ENCODE results near the gene PARD3B. TPM values are rescaled to one million over a fixed set of nuclear protein-coding genes. Genes with fewer than 3 reads are reported as not detected.

PARD3B gene
- polyA plus RNA-seq, 3 donors = not detected

DNA sequence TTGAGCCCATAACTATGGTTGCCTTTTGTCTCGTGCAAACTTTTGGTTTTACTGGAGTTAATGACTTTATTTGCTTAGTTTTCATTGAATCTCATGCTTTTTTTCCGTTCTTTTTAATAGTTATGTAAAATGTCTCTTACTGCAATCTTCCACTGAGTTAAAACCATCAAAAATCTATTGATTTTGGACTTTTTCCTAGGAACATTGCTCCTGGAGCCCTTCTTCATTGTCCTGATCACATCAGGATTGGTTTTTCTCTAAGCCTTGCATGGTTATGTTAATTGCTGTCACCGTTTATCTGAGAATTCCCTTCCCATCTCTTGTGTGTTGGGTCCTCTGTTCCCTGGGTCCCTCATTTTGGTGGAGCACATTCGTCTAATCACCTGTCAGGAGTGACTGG is 125.5 kb downstream of the PARD3B start:
- intact Hi-C loops (cut with micrococcal nuclease) = no loop called here
- H3K27ac ChIP-seq (ENCODE audit: low read depth in 1 of 2, low read length in 2 of 2) = no peak overlapping the region
- H2AFZ ChIP-seq (ENCODE audit: insufficient read depth, low read depth, low read length, poor library complexity, severe bottlenecking) = no peak overlapping the region
- no peak overlapping the region for H3K4me3 ChIP-seq (replicated peaks in 1 of 3; ENCODE audit: low read depth in 2 of 3, low read length in 3 of 3)
- no peaks in the 10 kb centered on the region for H3K79me2 ChIP-seq (ENCODE audit: insufficient read depth, low read length)
- no peaks in the 10 kb centered on the region for H3K4me1 Mint-ChIP-seq
- no peak for TF ChIP-seq CTCF (IDR thresholded peaks at IDR 0.05)
- H3K36me3 Mint-ChIP-seq = no peaks in the 10 kb centered on the region
- H3K4me3 Mint-ChIP-seq = no peak overlapping the region
- H3K36me3 ChIP-seq (replicated peaks in 1 of 2; ENCODE audit: control insufficient read depth in 1 of 2, insufficient read depth in 2 of 2, low read length in 2 of 2) = no peaks in the 10 kb centered on the region
- no peak overlapping the region for H3K27ac Mint-ChIP-seq
- no peaks in the 10 kb centered on the region for H4K20me1 ChIP-seq (ENCODE audit: insufficient read depth, low read length)
- WGBS (ENCODE audit: insufficient coverage) = 100% methylated on average over 1 of the region's 4 CpGs
- H3K27me3 ChIP-seq (ENCODE audit: control insufficient read depth in 2 of 2, insufficient read depth in 2 of 2, low read length in 2 of 2) = no peaks in the 10 kb centered on the region
- H3K9ac ChIP-seq (ENCODE audit: insufficient read depth, low read length, poor library complexity, severe bottlenecking) = no peak overlapping the region
- H3K9me3 ChIP-seq (replicated peaks in 1 of 2; ENCODE audit: control insufficient read depth in 1 of 2, insufficient read depth in 1 of 2, low read length in 2 of 2) = no peaks in the 10 kb centered on the region
- H3K27me3 Mint-ChIP-seq (ENCODE audit: low read depth in 3 of 3) = no peaks in the 10 kb centered on the region
- no peaks in the 10 kb centered on the region for H3K4me1 ChIP-seq (ENCODE audit: control insufficient read depth in 1 of 2, insufficient read depth in 2 of 2, low read length in 2 of 2)
- no peak overlapping the region for H3K4me2 ChIP-seq (replicated peaks; ENCODE audit: extremely low read depth, low read length, poor library complexity, severe bottlenecking)
- DNase-seq = no peak
- peaks cover 0 to 2% (median 0%) of the 10 kb centered on the region in 7 donors for H3K9me3 Mint-ChIP-seq

- Mint-ChIP-seq H3K27me3 (ENCODE audit: low read depth in 3 of 3) (no peaks in the 10 kb centered on the region), H3K9me3 (peaks cover 0 to 10% (median 0%) of the 10 kb centered on the region in 7 donors), H3K4me1 (no peaks in the 10 kb centered on the region), H3K4me3 (no peak overlapping the region), H3K36me3 (no peaks in the 10 kb centered on the region), H3K27ac (no peak overlapping the region)
- Histone ChIP-seq H3K27me3 (ENCODE audit: control insufficient read depth in 2 of 2, insufficient read depth in 2 of 2, low read length in 2 of 2) (no peaks in the 10 kb centered on the region), H3K36me3 (replicated peaks in 1 of 2; ENCODE audit: control insufficient read depth in 1 of 2, insufficient read depth in 2 of 2, low read length in 2 of 2) (no peaks in the 10 kb centered on the region), H3K4me1 (ENCODE audit: control insufficient read depth in 1 of 2, insufficient read depth in 2 of 2, low read length in 2 of 2) (no peaks in the 10 kb centered on the region), H3K9me3 (replicated peaks in 1 of 2; ENCODE audit: control insufficient read depth in 1 of 2, insufficient read depth in 1 of 2, low read length in 2 of 2) (no peaks in the 10 kb centered on the region), H3K27ac (ENCODE audit: low read depth in 1 of 2, low read length in 2 of 2) (no peak overlapping the region), H4K20me1 (ENCODE audit: insufficient read depth, low read length) (no peaks in the 10 kb centered on the region), H2AFZ (ENCODE audit: insufficient read depth, low read depth, low read length, poor library complexity, severe bottlenecking) (no peak overlapping the region), H3K9ac (ENCODE audit: insufficient read depth, low read length, poor library complexity, severe bottlenecking) (no peak overlapping the region), H3K79me2 (ENCODE audit: insufficient read depth, low read length) (no peaks in the 10 kb centered on the region), H3K4me2 (replicated peaks; ENCODE audit: extremely low read depth, low read length, poor library complexity, severe bottlenecking) (no peak overlapping the region), H3K4me3 (replicated peaks in 1 of 3; ENCODE audit: low read depth in 2 of 3, low read length in 3 of 3) (no peak overlapping the region)
- intact Hi-C loops (cut with micrococcal nuclease) = no loop called here
- 100% methylated on average over 2 of the region's 4 CpGs for WGBS (ENCODE audit: insufficient coverage)
- no peak for TF ChIP-seq CTCF (IDR thresholded peaks at IDR 0.05)
- DNase-seq = no peak
These were observed 127.5 kb downstream of the PARD3B start for GRCh38 chr2:204672772-204673171.

Data from CD14-positive monocyte (primary cell).